Mesenchymal stem cell (in vitro differentiated cells and primary cell): ENCODE data around the gene FLT1.

Experiments
- DNase-seq: peaks from one replicate; pipeline ENCODE4 v3.0.0-alpha.2; 2013
- H2AFZ ChIP-seq: one replicate; pipeline ENCODE4 v1.6.1; 2013; ENCODE audit warnings: low read depth, mild to moderate bottlenecking, control low read depth, inconsistent platforms, low read length, moderate library complexity
- H2AK5ac ChIP-seq: 2 replicates; pipeline ENCODE4 v1.6.1; 2013; ENCODE audit warnings: low read length, moderate library complexity, mild to moderate bottlenecking, inconsistent platforms; ENCODE audit not compliant: severe bottlenecking
- H2BK120ac ChIP-seq: one replicate; pipeline ENCODE4 v1.6.1; 2013; ENCODE audit warnings: low read depth, mild to moderate bottlenecking, inconsistent platforms, low read length, moderate library complexity
- H2BK12ac ChIP-seq, 2 experiments: one replicate each; pipeline ENCODE4 v1.6.1; 2013; ENCODE audit warnings: inconsistent platforms in 2 of 2, low read length in 2 of 2, mild to moderate bottlenecking in 2 of 2, moderate library complexity in 2 of 2, control low read depth in 1 of 2
- H2BK15ac ChIP-seq: one replicate; pipeline ENCODE4 v1.6.1; 2013; ENCODE audit warnings: mild to moderate bottlenecking, low read depth, inconsistent platforms; ENCODE audit not compliant: poor library complexity, severe bottlenecking
- H2BK5ac ChIP-seq: 2 replicates; pipeline ENCODE4 v1.6.1; 2013; ENCODE audit warnings: low read depth, mild to moderate bottlenecking, low read length, control low read depth, inconsistent platforms; ENCODE audit not compliant: poor library complexity, severe bottlenecking
- H3K14ac ChIP-seq, 2 experiments: one replicate each; pipeline ENCODE4 v1.6.1; 2013; ENCODE audit warnings: inconsistent platforms in 2 of 2, low read length in 2 of 2, control low read depth in 1 of 2, mild to moderate bottlenecking in 1 of 2, moderate library complexity in 1 of 2
- H3K18ac ChIP-seq, 2 experiments: one replicate each; pipeline ENCODE4 v1.6.1; 2013; ENCODE audit warnings: inconsistent platforms in 2 of 2, low read length in 2 of 2, control low read depth in 1 of 2, low read depth in 1 of 2, mild to moderate bottlenecking in 1 of 2
- H3K23ac ChIP-seq, 2 experiments: one replicate each; pipeline ENCODE4 v1.6.1; 2013; ENCODE audit warnings: inconsistent platforms in 2 of 2, low read length in 2 of 2, mild to moderate bottlenecking in 2 of 2, moderate library complexity in 2 of 2, control low read depth in 1 of 2
- H3K27ac ChIP-seq: 2 replicates; pipeline ENCODE4 v1.5.1; 2013; ENCODE audit warnings: mild to moderate bottlenecking, moderate library complexity, low read length, control low read depth, inconsistent platforms; ENCODE audit not compliant: poor library complexity, severe bottlenecking
- H3K27me3 ChIP-seq, 2 experiments: 2 replicates each; pipeline versions ENCODE4 v1.6.1 to v1.7.0; 2013; ENCODE audit warnings: low read length in 2 of 2, mild to moderate bottlenecking in 2 of 2, moderate library complexity in 2 of 2, control low read depth in 1 of 2, inconsistent platforms in 1 of 2; ENCODE audit not compliant: control insufficient read depth in 1 of 2, insufficient read depth in 1 of 2
- H3K36me3 ChIP-seq, 2 experiments: 2 replicates each; pipeline versions ENCODE4 v1.6.1 to v1.7.0; 2013; ENCODE audit warnings: low read length in 2 of 2, control low read depth in 1 of 2, inconsistent platforms in 1 of 2, low read depth in 1 of 2, mild to moderate bottlenecking in 1 of 2; ENCODE audit not compliant: insufficient read depth in 2 of 2, control insufficient read depth in 1 of 2
- H3K4ac ChIP-seq, 2 experiments: one replicate each; pipeline ENCODE4 v1.6.1; 2013; ENCODE audit warnings: inconsistent platforms in 2 of 2, low read length in 2 of 2, mild to moderate bottlenecking in 2 of 2, moderate library complexity in 2 of 2, control low read depth in 1 of 2, low read depth in 1 of 2
- H3K4me1 ChIP-seq: 2 replicates; pipeline ENCODE4 v1.6.1; 2013; ENCODE audit warnings: low read depth, low read length, control low read depth; ENCODE audit not compliant: control insufficient read depth, insufficient read depth
- H3K4me2 ChIP-seq: 2 replicates; pipeline ENCODE4 v1.6.1; 2013; ENCODE audit warnings: low read length, mild to moderate bottlenecking, inconsistent platforms; ENCODE audit not compliant: poor library complexity, severe bottlenecking
- H3K4me3 ChIP-seq, 2 experiments: 2 replicates each; pipeline versions ENCODE4 v1.5.1 to v1.7.0; 2013; ENCODE audit warnings: low read length in 2 of 2, mild to moderate bottlenecking in 2 of 2, control low read depth in 1 of 2, low read depth in 1 of 2; ENCODE audit not compliant: insufficient read depth in 1 of 2
- H3K79me1 ChIP-seq: replicated peaks from 2 replicates; pipeline ENCODE4 v1.6.1; 2013; ENCODE audit warnings: mild to moderate bottlenecking, control low read depth, low read length, inconsistent platforms; ENCODE audit not compliant: poor library complexity, severe bottlenecking
- H3K9ac ChIP-seq: 2 replicates; pipeline ENCODE4 v1.7.0; 2013; ENCODE audit warnings: mild to moderate bottlenecking, low read length, moderate library complexity
- H3K9me3 ChIP-seq: 2 replicates; pipeline ENCODE4 v1.7.0; 2013; ENCODE audit warnings: mild to moderate bottlenecking, low read length; ENCODE audit not compliant: control insufficient read depth
- H4K8ac ChIP-seq: one replicate; pipeline ENCODE4 v1.6.1; 2013; ENCODE audit warnings: inconsistent platforms, mild to moderate bottlenecking, low read length, moderate library complexity
- H4K91ac ChIP-seq: one replicate; pipeline ENCODE4 v1.6.1; 2013; ENCODE audit warnings: mild to moderate bottlenecking, low read length, inconsistent platforms
- WGBS: methylation state at CpG from one replicate; pipeline ENCODE4 v1.1.7; 2013; ENCODE audit warnings: mixed read lengths; 5-methylcytosine and 5-hydroxymethylcytosine counted together

Gene FLT1

DNA sequence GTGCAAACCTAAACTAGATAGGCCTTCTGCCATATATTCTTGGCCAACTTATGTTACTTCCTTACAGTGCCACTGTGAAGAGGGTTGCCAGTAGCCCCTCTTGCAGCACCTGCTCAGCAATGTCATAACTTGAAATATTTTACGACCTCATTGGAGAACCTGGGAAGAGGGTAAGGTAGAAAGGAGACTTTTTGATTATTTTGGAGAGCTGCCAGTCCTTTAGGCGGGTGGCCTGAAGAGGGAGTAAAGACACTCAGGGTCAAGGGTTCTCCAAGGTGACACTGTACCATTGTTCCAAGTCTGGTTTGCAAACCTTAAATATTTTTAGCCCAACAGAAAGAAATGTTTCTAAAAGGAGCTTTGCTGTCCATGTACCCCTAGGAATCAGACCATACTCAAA lies 118.3 kb downstream of the FLT1 start:
- H3K23ac ChIP-seq: no peak overlapping the region
- no peak overlapping the region for H3K4me2 ChIP-seq
- H2BK5ac ChIP-seq: no peak overlapping the region
- no peak overlapping the region for H3K18ac ChIP-seq
- no peak overlapping the region for H4K8ac ChIP-seq
- H3K36me3 ChIP-seq: no peaks in the 10 kb centered on the region
- no peak for DNase-seq
- no peak overlapping the region for H2BK12ac ChIP-seq
- H2BK120ac ChIP-seq: no peak overlapping the region
- no peak overlapping the region for H2AFZ ChIP-seq
- no peak overlapping the region for H3K9ac ChIP-seq
- H3K4me3 ChIP-seq: no peak overlapping the region
- no peaks in the 10 kb centered on the region for H3K4me1 ChIP-seq
- H2AK5ac ChIP-seq: no peak overlapping the region
- 100% methylated on average over 2 of the region's 2 CpGs for WGBS
- H2BK15ac ChIP-seq: no peak overlapping the region
- no peaks in the 10 kb centered on the region for H3K9me3 ChIP-seq
- no peak overlapping the region for H4K91ac ChIP-seq
- no peak overlapping the region for H3K14ac ChIP-seq
- H3K4ac ChIP-seq: no peak overlapping the region
- H3K27me3 ChIP-seq: peaks cover 0 to 8% of the 10 kb centered on the region in 2 experiments
- H3K79me1 ChIP-seq: no peaks in the 10 kb centered on the region
- no peak overlapping the region for H3K27ac ChIP-seq

DNA sequence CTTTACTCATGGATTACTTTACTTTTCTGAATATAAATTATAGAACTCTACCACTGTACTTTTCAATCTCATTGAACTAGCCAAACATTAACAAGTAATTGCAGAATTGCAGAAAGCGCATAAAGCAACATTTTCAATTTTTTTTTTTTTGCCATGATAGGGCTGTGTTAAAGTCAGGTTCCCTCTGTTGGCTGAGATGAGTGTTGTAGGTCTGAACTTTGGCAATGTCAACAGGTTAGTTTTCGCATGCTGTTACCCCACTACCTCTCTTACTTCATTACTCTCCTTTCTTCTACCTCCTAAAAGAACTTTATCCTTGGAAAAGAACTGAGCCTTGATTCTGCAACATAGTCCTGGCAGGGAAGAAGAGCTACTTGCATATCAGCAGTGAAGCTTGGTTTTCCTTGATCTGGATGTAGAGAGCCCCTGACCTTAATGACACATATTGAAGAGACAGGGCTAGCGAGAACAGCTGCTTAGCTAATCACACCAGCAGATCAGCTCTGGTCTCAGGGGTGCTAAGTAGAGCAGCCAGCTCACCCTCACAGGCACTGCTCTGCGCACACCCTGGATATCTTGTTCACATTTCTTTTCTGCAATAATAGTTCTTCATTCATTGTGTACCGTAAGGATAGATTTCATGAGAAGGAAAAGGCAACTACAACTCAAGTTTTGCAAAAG lies 119.5 kb downstream of the FLT1 start:
- DNase-seq: no peak
- 75% methylated on average over 2 of the region's 5 CpGs for WGBS
- Histone ChIP-seq H2AFZ (no peak overlapping the region), H3K27ac (no peak overlapping the region), H2BK5ac (no peak overlapping the region), H3K27me3 (peaks cover 0 to 8% of the 10 kb centered on the region in 2 experiments), H3K23ac (no peak overlapping the region), H3K4me2 (no peak overlapping the region), H2BK120ac (no peak overlapping the region), H2AK5ac (no peak overlapping the region), H4K8ac (no peak overlapping the region), H3K9ac (no peak overlapping the region), H2BK15ac (no peak overlapping the region), H3K4me1 (no peaks in the 10 kb centered on the region), H3K4ac (no peak overlapping the region), H3K36me3 (no peaks in the 10 kb centered on the region), H3K18ac (no peak overlapping the region), H3K4me3 (no peak overlapping the region), H3K14ac (no peak overlapping the region), H3K9me3 (no peaks in the 10 kb centered on the region), H4K91ac (no peak overlapping the region), H2BK12ac (no peak overlapping the region), H3K79me1 (no peaks in the 10 kb centered on the region)

DNA sequence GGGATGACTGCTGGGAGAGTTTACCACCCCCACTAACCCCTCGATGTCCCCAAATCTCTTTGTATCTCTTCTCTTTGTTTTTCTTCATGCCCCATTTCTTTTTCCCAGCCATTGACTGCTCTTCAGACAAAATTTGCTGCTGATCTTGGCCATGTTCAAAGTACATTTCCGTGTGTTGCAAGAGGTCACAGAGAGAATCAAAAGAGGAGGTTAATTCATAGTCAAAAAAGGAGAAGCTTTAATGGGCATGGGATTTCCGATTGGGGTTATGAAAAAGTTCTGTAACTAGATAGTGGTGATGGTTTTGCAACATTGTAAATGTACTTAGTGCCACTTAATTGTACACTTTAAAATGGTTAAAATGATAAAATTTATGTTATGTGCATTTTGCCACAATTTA lies 121.1 kb downstream of the FLT1 start:
- Histone ChIP-seq H4K91ac (no peak overlapping the region), H3K27ac (no peak overlapping the region), H2BK12ac (no peak overlapping the region), H3K4me1 (no peaks in the 10 kb centered on the region), H2BK120ac (no peak overlapping the region), H3K23ac (no peak overlapping the region), H3K27me3 (peaks cover 0 to 8% of the 10 kb centered on the region in 2 experiments), H3K9me3 (no peaks in the 10 kb centered on the region), H3K79me1 (no peaks in the 10 kb centered on the region), H3K18ac (no peak overlapping the region), H3K4me3 (no peak overlapping the region), H2AK5ac (no peak overlapping the region), H3K4ac (no peak overlapping the region), H3K9ac (no peak overlapping the region), H2BK5ac (no peak overlapping the region), H2AFZ (no peak overlapping the region), H2BK15ac (no peak overlapping the region), H3K36me3 (no peaks in the 10 kb centered on the region), H3K4me2 (no peak overlapping the region), H4K8ac (no peak overlapping the region), H3K14ac (no peak overlapping the region)
- WGBS: 92% methylated on average over 3 of the region's 3 CpGs
- DNase-seq: no peak

DNA sequence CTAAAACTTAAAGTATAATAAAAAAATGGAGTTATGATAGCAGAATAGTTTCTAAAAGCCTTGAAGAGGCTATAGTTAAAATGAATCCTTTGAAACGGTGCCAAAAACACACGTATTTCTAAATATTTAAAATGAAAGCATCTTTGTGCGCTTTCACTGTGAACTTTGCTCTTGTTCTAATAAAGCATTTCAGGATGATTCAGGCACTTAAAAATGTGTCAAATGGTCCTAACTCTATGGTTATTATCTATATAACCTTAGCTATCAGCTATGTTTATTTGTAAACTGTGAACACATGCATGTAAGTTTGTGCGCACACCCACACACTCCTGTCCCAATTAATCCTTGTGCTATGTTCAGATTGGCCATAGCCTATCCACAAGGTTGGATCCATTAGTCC lies 124.5 kb downstream of the FLT1 start:
- Histone ChIP-seq H4K91ac (no peak overlapping the region), H2BK5ac (no peak overlapping the region), H3K18ac (no peak overlapping the region), H3K4ac (no peak overlapping the region), H3K27me3 (no peaks in the 10 kb centered on the region), H3K36me3 (no peaks in the 10 kb centered on the region), H3K23ac (no peak overlapping the region), H2BK12ac (no peak overlapping the region), H3K4me2 (no peak overlapping the region), H3K9me3 (no peaks in the 10 kb centered on the region), H2AFZ (no peak overlapping the region), H2AK5ac (no peak overlapping the region), H3K27ac (no peak overlapping the region), H3K14ac (no peak overlapping the region), H2BK15ac (no peak overlapping the region), H3K9ac (no peak overlapping the region), H2BK120ac (no peak overlapping the region), H3K4me3 (no peak overlapping the region), H3K79me1 (no peaks in the 10 kb centered on the region), H3K4me1 (no peaks in the 10 kb centered on the region), H4K8ac (no peak overlapping the region)
- DNase-seq: peak; percentile 25
- WGBS: 70% methylated on average over 2 of the region's 4 CpGs
